B cell (primary cell): ENCODE data around the gene POLR3G. TPM values are rescaled to one million over a fixed set of nuclear protein-coding genes. Genes with fewer than 3 reads are reported as not detected.

Experiments used
- ATAC-seq: fragments of 200-7000 bp; cut with Tn5 transposase; one replicate; pipeline ENCODE4 v1.10.0; 2021; ENCODE audit warnings: low read depth, mild to moderate bottlenecking, moderate number of reproducible peaks, moderate library complexity
- CTCF ChIA-PET: fragments of 350-600 bp; sonication (Branson Sonifier 250); formaldehyde crosslinking; loops from one replicate; lab custom pipeline; 2021; ENCODE audit warnings: antibody characterized with exemption, inconsistent platforms; lab: Charles Lee
- POLR2A ChIA-PET: fragments of 350-600 bp; sonication (Branson Sonifier 250); formaldehyde crosslinking; loops from one replicate; lab custom pipeline; 2021; ENCODE audit warnings: antibody characterized with exemption; lab: Charles Lee
- DNase-seq: peaks from one replicate; pipeline ENCODE4 v3.0.0; 2013
- H2AFZ ChIP-seq: 2 replicates; pipeline ENCODE4 v1.6.1; 2012; ENCODE audit warnings: mild to moderate bottlenecking, low read depth, low read length; ENCODE audit not compliant: insufficient read depth, poor library complexity, severe bottlenecking
- H3K27ac ChIP-seq, 2 donors: 1 replicate in 1 of 2; 2 replicates in 1 of 2; pipeline ENCODE4 v1.5.1; 2012 to 2013; ENCODE audit warnings: low read length in 2 of 2, mild to moderate bottlenecking in 2 of 2, moderate library complexity in 1 of 2
- H3K27me3 ChIP-seq, 4 experiments: fragments of 200-600 bp in 1 of 4; sonication (generic) in 1 of 4; replicated peaks in 1 of 4; 1 replicate in 2 of 4; 2 replicates in 2 of 4; pipeline versions ENCODE4 v1.6.1 to v1.7.0; 2013 to 2016; ENCODE audit warnings: low read length in 3 of 4, mild to moderate bottlenecking in 2 of 4, mixed read lengths in 1 of 4, moderate library complexity in 1 of 4; ENCODE audit not compliant: insufficient read depth in 4 of 4, control insufficient read depth in 3 of 4; ENCODE audit errors: control extremely low read depth in 1 of 4
- H3K36me3 ChIP-seq, 2 experiments: replicated peaks in 1 of 2; 1 replicate in 1 of 2; 2 replicates in 1 of 2; pipeline versions ENCODE4 v1.6.1 to v1.7.1; 2013; ENCODE audit warnings: low read length in 1 of 2; ENCODE audit not compliant: insufficient read depth in 2 of 2, control insufficient read depth in 1 of 2; ENCODE audit errors: control extremely low read depth in 1 of 2, extremely low read depth in 1 of 2
- H3K4me1 ChIP-seq, 2 donors: fragments of 200-600 bp in 1 of 2; sonication (generic) in 1 of 2; 1 replicate in 1 of 2; 2 replicates in 1 of 2; pipeline versions ENCODE4 v1.5.1 to v1.6.1; 2013 to 2017; ENCODE audit warnings: low read length in 2 of 2; ENCODE audit not compliant: control insufficient read depth in 2 of 2, insufficient read depth in 2 of 2
- H3K4me2 ChIP-seq: replicated peaks from 2 replicates; pipeline ENCODE3; 2012; ENCODE audit warnings: mild to moderate bottlenecking, low read depth, low read length; ENCODE audit not compliant: poor library complexity, severe bottlenecking
- H3K4me3 ChIP-seq, 5 experiments: fragments of 200-600 bp in 1 of 5; sonication (generic) in 1 of 5; 1 replicate in 3 of 5; 2 replicates in 2 of 5; pipeline versions ENCODE4 v1.5.1 to v1.7.0; 2011 to 2016; ENCODE audit warnings: low read length in 4 of 5, mild to moderate bottlenecking in 4 of 5, low read depth in 2 of 5, control low read depth in 1 of 5, moderate library complexity in 1 of 5; ENCODE audit not compliant: insufficient read depth in 1 of 5; ENCODE audit errors: control extremely low read depth in 1 of 5, extremely low read depth in 1 of 5
- H3K79me2 ChIP-seq: fragments of 200-600 bp; sonication (generic); one replicate; pipeline ENCODE4 v1.6.0; 2016; ENCODE audit warnings: low read length; ENCODE audit not compliant: control insufficient read depth, insufficient read depth
- H3K9ac ChIP-seq: fragments of 200-600 bp; sonication (generic); 2 replicates; pipeline ENCODE4 v1.6.1; 2017; ENCODE audit warnings: mild to moderate bottlenecking, low read length, moderate library complexity
- H3K9me3 ChIP-seq, 3 donors: one replicate each; pipeline versions ENCODE4 v1.6.1 to v1.7.1; 2013; ENCODE audit warnings: low read length in 2 of 3; ENCODE audit not compliant: control insufficient read depth in 2 of 3, insufficient read depth in 1 of 3; ENCODE audit errors: control extremely low read depth in 1 of 3
- H4K20me1 ChIP-seq: 2 replicates; pipeline ENCODE4 v1.6.0; 2012; ENCODE audit warnings: mild to moderate bottlenecking, low read length; ENCODE audit not compliant: insufficient read depth, control insufficient read depth, poor library complexity, severe bottlenecking
- H3K27ac Mint-ChIP-seq: one replicate; pipeline ENCODE4 v1.8.0; 2021; ENCODE audit warnings: mixed read lengths
- H3K27me3 Mint-ChIP-seq: one replicate; pipeline ENCODE4 v1.8.0; 2021; ENCODE audit warnings: mixed read lengths
- H3K4me1 Mint-ChIP-seq: one replicate; pipeline ENCODE4 v1.8.0; 2021; ENCODE audit warnings: mixed read lengths
- H3K4me3 Mint-ChIP-seq: one replicate; pipeline ENCODE4 v1.8.0; 2021; ENCODE audit warnings: mixed read lengths
- H3K9me3 Mint-ChIP-seq: one replicate; pipeline ENCODE4 v1.8.0; 2022; ENCODE audit warnings: mixed read lengths; ENCODE audit not compliant: insufficient read depth
- CTCF ChIP-seq: fragments of 200-600 bp; IDR thresholded peaks from one replicate; pipeline ENCODE4 v1.8.0; 2022; ENCODE audit warnings: antibody characterized with exemption, mild to moderate bottlenecking
- EZH2 ChIP-seq: IDR thresholded peaks from 2 replicates; pipeline ENCODE4 v1.6.1; 2012; ENCODE audit warnings: borderline replicate concordance, low read depth, mild to moderate bottlenecking, moderate library complexity, low read length; ENCODE audit not compliant: insufficient read depth, poor library complexity, severe bottlenecking
- WGBS: methylation state at CpG from one replicate; pipeline ENCODE4 v1.1.5; 2013; ENCODE audit warnings: missing lambda C conversion rate; ENCODE audit not compliant: insufficient coverage; 5-methylcytosine and 5-hydroxymethylcytosine counted together
- intact Hi-C: fragments of 100-400 bp; cut with micrococcal nuclease; formaldehyde crosslinking; loops from one replicate; pipeline ENCODE4 v1.10.0; 2022
- polyA plus RNA-seq: library from polyadenylated mRNA; depleted of rRNA; stranded (reverse); fragments of >200 nt; gene quantifications from 2 replicates; pipeline ENCODE4 v1.2.3, GENCODE V29; 2012
- total RNA-seq, 2 donors: library from RNA; stranded (reverse); fragments of 120-200 nt in 1 of 2; gene quantifications; 1 replicate in 1 of 2; 2 replicates in 1 of 2; pipeline versions ENCODE4 v1.2.3 to v1.2.4, GENCODE V29; 2013 to 2022

Gene POLR3G
- total and polyA plus RNA-seq, 2 donors (not counting 1 experiment from before 2014, with no cell fraction given): 0.52 to 2.3 TPM

- Mint-ChIP-seq H3K4me1 (peaks cover 15% of the 10 kb centered on the region), H3K9me3 (no peaks in the 10 kb centered on the region), H3K4me3 (no peak overlapping the region), H3K27ac (no peak overlapping the region), H3K27me3 (peaks cover 53% of the 10 kb centered on the region)
- Histone ChIP-seq H3K4me2 (no peak overlapping the region), H2AFZ (no peak overlapping the region), H3K4me3 (no peak overlapping the region), H3K79me2 (no peaks in the 10 kb centered on the region), H4K20me1 (no peaks in the 10 kb centered on the region), H3K4me1 (peaks cover 11 to 14% of the 10 kb centered on the region in 2 donors), H3K9ac (no peak overlapping the region), H3K9me3 (peaks cover 0 to 7% (median 3%) of the 10 kb centered on the region in 3 donors), H3K36me3 (no peaks in the 10 kb centered on the region), H3K27me3 (peaks cover 0 to 61% (median 31%) of the 10 kb centered on the region in 4 experiments), H3K27ac (no peak overlapping the region)
- CTCF ChIA-PET: no interaction called here
- ATAC-seq: no peak
- WGBS: 47% methylated on average over 6 of the region's 9 CpGs
- no peak for DNase-seq
- no peak for TF ChIP-seq EZH2
- no peak for TF ChIP-seq CTCF
- POLR2A ChIA-PET: no interaction called here
- intact Hi-C loops: no loop called here
These were observed 82.7 kb downstream of the POLR3G start for GRCh38 chr5:90557391-90557790.

- intact Hi-C loops: no loop called here
- peaks cover 0 to 7% (median 3%) of the 10 kb centered on the region in 3 donors for H3K9me3 ChIP-seq
- peak overlapping the region; percentile 67 for H3K4me2 ChIP-seq
- H3K79me2 ChIP-seq: no peaks in the 10 kb centered on the region
- H3K27me3 ChIP-seq: peaks cover 0 to 65% (median 31%) of the 10 kb centered on the region in 4 experiments
- no peak overlapping the region for H3K4me3 ChIP-seq
- no peak overlapping the region for H3K9ac ChIP-seq
- TF ChIP-seq EZH2: no peak
- TF ChIP-seq CTCF: no peak
- peaks cover 11 to 14% of the 10 kb centered on the region in 2 donors for H3K4me1 ChIP-seq
- H2AFZ ChIP-seq: no peak overlapping the region
- H3K36me3 ChIP-seq: no peaks in the 10 kb centered on the region
- peaks cover 15% of the 10 kb centered on the region for H3K4me1 Mint-ChIP-seq
- no peak overlapping the region for H3K27ac ChIP-seq
- H3K27me3 Mint-ChIP-seq: peaks cover 54% of the 10 kb centered on the region
- ATAC-seq (no peak), DNase-seq (no peak)
- no peak overlapping the region for H3K27ac Mint-ChIP-seq
- 38% methylated on average over 2 of the region's 3 CpGs for WGBS
- no peaks in the 10 kb centered on the region for H3K9me3 Mint-ChIP-seq
- peak overlapping the region; percentile 72 for H3K4me3 Mint-ChIP-seq
- ChIA-PET POLR2A (no interaction called here), CTCF (no interaction called here)
- no peaks in the 10 kb centered on the region for H4K20me1 ChIP-seq
These were observed 83.2 kb downstream of the POLR3G start for GRCh38 chr5:90557871-90558270.
